BJ (cell line): ENCODE measurements around the gene LIPN. TPM values are rescaled to one million over a fixed set of nuclear protein-coding genes. Genes with fewer than 3 reads are reported as not detected.

Experiments
- CTCF ChIA-PET: fragments of 350-600 bp; formaldehyde crosslinking; extraction: SDS; loops from one replicate; lab custom pipeline; 2021; ENCODE audit warnings: antibody characterized with exemption, inconsistent platforms; lab: Yijun Ruan, JAX
- POLR2A ChIA-PET: fragments of 300-600 bp; sonication (Branson Sonifier 250); formaldehyde crosslinking; extraction: SDS; loops from one replicate; lab custom pipeline; 2021; ENCODE audit warnings: antibody characterized with exemption; lab: Charles Lee
- DNase-seq: peaks from one replicate; pipeline ENCODE4 v3.0.0-alpha.2; 2011; ENCODE audit warnings: low read depth
- H3K27me3 ChIP-seq: 2 replicates; pipeline ENCODE4 v1.6.0; 2011; ENCODE audit warnings: low read length; ENCODE audit not compliant: control insufficient read depth, insufficient read depth
- H3K36me3 ChIP-seq: 2 replicates; pipeline ENCODE4 v1.5.1; 2011; ENCODE audit warnings: low read length; ENCODE audit not compliant: control insufficient read depth, insufficient read depth
- H3K4me3 ChIP-seq: 2 replicates; pipeline ENCODE4 v1.5.1; 2011; ENCODE audit warnings: low read depth, mild to moderate bottlenecking, control low read depth, low read length
- CTCF ChIP-seq: IDR thresholded peaks from 2 replicates; pipeline ENCODE4 v1.5.1; 2011; ENCODE audit warnings: low read depth, mild to moderate bottlenecking, control low read depth, inconsistent platforms, low read length, moderate library complexity; ENCODE audit not compliant: insufficient read depth
- polyA plus RNA-seq: library from polyadenylated mRNA; depleted of rRNA; stranded (reverse); fragments of >200 nt; gene quantifications from 2 replicates; pipeline ENCODE4 v1.2.3, GENCODE V29; 2011

LIPN gene
- polyA plus RNA-seq, 1 experiment, result not detected

GRCh38 chr10:88769384-88769783 lies 9.6 kb downstream of the LIPN start:
- no peaks in the 10 kb centered on the region for H3K36me3 ChIP-seq
- TF ChIP-seq CTCF, result no peak
- DNase-seq, result no peak
- CTCF ChIA-PET, result interaction anchor here (1.2 kb wide), 1 partner anchor 33 kb away, joined by 3 read pairs; no protein-coding TSS in a partner anchor
- POLR2A ChIA-PET, result no interaction called here
- H3K4me3 ChIP-seq, result no peak overlapping the region
- H3K27me3 ChIP-seq, result no peaks in the 10 kb centered on the region

- H3K27me3 ChIP-seq, result peaks cover 1% of the 10 kb centered on the region; the same call in 1 of the 2 replicates
- CTCF ChIA-PET, result no interaction called here
- no peak overlapping the region for H3K4me3 ChIP-seq
- no peaks in the 10 kb centered on the region for H3K36me3 ChIP-seq
- no peak for DNase-seq
- TF ChIP-seq CTCF, result no peak
- POLR2A ChIA-PET, result no interaction called here
Observed at GRCh38 chr10:88781206-88781605, 21.4 kb downstream of the LIPN start.

- H3K36me3 ChIP-seq, result no peaks in the 10 kb centered on the region
- CTCF ChIA-PET, result interaction anchor here (0.6 kb wide), 1 partner anchor 49 kb away, joined by 3 read pairs; no protein-coding TSS in a partner anchor
- DNase-seq, result no peak
- POLR2A ChIA-PET, result no interaction called here
- TF ChIP-seq CTCF, result no peak
- peaks cover 1% of the 10 kb centered on the region; the same call in 1 of the 2 replicates for H3K27me3 ChIP-seq
- no peak overlapping the region for H3K4me3 ChIP-seq
Observed at GRCh38 chr10:88782222-88782621, 22.4 kb downstream of the LIPN start.

GRCh38 chr10:88783724-88784123 lies 23.9 kb downstream of the LIPN start:
- no peak for TF ChIP-seq CTCF
- CTCF ChIA-PET, result interaction anchor here (0.6 to 0.8 kb wide), 2 partner anchors 26 to 93 kb away, joined by 3 to 4 read pairs; no protein-coding TSS in a partner anchor

GRCh38 chr10:88786032-88786770 lies 26.4 kb downstream of the LIPN start:
- Histone ChIP-seq H3K27me3 (no peaks in the 10 kb centered on the region), H3K36me3 (no peaks in the 10 kb centered on the region), H3K4me3 (no peak overlapping the region)
- ChIA-PET POLR2A (no interaction called here), CTCF (no interaction called here)
- DNase-seq, result no peak
- TF ChIP-seq CTCF, result no peak

More at GRCh38 chr10:88783724-88784123, 23.9 kb downstream of the LIPN start:
- Histone ChIP-seq H3K27me3 (no peaks in the 10 kb centered on the region), H3K36me3 (no peaks in the 10 kb centered on the region), H3K4me3 (no peak overlapping the region)
- no peak for DNase-seq
- POLR2A ChIA-PET, result no interaction called here
